ENCODE results near the gene STK11IP.

DNA sequence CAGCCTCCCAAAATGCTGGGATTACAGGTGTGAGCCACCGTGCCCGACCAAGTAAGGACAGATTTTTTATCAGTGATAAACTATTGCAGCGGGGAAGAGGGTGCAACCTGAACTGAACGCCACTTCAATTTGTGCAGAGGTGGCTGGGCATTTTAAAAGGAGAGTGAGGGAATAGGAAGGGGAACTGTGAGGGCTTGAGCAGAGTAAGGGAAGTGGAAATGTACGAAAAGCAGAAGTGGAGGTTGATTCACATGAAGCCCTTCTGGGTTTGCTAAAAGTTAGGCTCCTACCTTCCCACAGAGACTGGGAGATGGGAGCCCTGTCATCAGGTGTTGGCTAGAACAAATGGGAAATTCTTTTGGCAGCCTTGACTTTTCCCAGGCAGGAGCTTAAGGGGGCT is 6.1 kb downstream of the STK11IP start:
- TF ChIP-seq, protein P1, sequence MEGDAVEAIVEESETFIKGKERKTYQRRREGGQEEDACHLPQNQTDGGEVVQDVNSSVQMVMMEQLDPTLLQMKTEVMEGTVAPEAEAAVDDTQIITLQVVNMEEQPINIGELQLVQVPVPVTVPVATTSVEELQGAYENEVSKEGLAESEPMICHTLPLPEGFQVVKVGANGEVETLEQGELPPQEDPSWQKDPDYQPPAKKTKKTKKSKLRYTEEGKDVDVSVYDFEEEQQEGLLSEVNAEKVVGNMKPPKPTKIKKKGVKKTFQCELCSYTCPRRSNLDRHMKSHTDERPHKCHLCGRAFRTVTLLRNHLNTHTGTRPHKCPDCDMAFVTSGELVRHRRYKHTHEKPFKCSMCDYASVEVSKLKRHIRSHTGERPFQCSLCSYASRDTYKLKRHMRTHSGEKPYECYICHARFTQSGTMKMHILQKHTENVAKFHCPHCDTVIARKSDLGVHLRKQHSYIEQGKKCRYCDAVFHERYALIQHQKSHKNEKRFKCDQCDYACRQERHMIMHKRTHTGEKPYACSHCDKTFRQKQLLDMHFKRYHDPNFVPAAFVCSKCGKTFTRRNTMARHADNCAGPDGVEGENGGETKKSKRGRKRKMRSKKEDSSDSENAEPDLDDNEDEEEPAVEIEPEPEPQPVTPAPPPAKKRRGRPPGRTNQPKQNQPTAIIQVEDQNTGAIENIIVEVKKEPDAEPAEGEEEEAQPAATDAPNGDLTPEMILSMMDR (IDR thresholded peaks at IDR 0.05) = no peak
- TF ChIP-seq POLR2A (IDR thresholded peaks at IDR 0.05) = no peak
